Measurements from ENCODE around the gene PUM2. TPM values are rescaled to one million over a fixed set of nuclear protein-coding genes. Genes with fewer than 3 reads are reported as not detected.
"Not testable (repeated sequence)": the region's sequence is repeated elsewhere in the genome, so short reads cannot be mapped to it uniquely, and the experiment has no call there.

PUM2 gene
- total RNA-seq, 1 experiment from 2014 or later = 117 TPM

- TF ChIP-seq CTCF (IDR thresholded peaks at IDR 0.05; ENCODE audit: insufficient read depth in 1 of 2, low read depth in 1 of 2, low read length in 1 of 2, severe bottlenecking in 1 of 2, unreplicated experiment in 1 of 2) = no peak
- Histone ChIP-seq H3K9me3 (no peaks in the 10 kb centered on the region), H3K36me3 (ENCODE audit: control insufficient read depth, insufficient read depth, low read length) (peaks cover 2% of the 10 kb centered on the region), H3K27me3 (replicated peaks; ENCODE audit: control insufficient read depth, insufficient read depth, low read length) (no peaks in the 10 kb centered on the region), H3K4me3 (ENCODE audit: low read depth, low read length) (no peak overlapping the region), H3K4me1 (no peaks in the 10 kb centered on the region)
- Mint-ChIP-seq H3K36me3 (ENCODE audit: insufficient read depth, unreplicated experiment) (peaks cover 77% of the 10 kb centered on the region), H3K4me1 (ENCODE audit: low read depth, unreplicated experiment) (no peaks in the 10 kb centered on the region), H3K27ac (ENCODE audit: unreplicated experiment) (no peak overlapping the region), H3K27me3 (ENCODE audit: insufficient read depth, unreplicated experiment) (no peaks in the 10 kb centered on the region), H3K9me3 (ENCODE audit: unreplicated experiment) (no peaks in the 10 kb centered on the region), H3K4me3 (ENCODE audit: unreplicated experiment) (no peak overlapping the region)
- no TSS peak for BruUV-seq (replicated peaks)
- intact Hi-C loops (cut with micrococcal nuclease; ENCODE audit: unreplicated experiment) = no loop called here
- ChIA-PET POLR2A (no interaction called here), CTCF (no interaction called here)
- no peak for DNase-seq
Measured at GRCh38 chr2:20249170-20249569, 101.5 kb downstream of the PUM2 start.

GRCh38 chr2:20247084-20247483 lies 103.6 kb downstream of the PUM2 start:
- CTCF ChIA-PET = interaction anchor here (0.6 kb wide), 1 partner anchor 21 kb away, joined by 3 read pairs; no protein-coding TSS in a partner anchor

GRCh38 chr2:20243637-20244036 lies 107.0 kb downstream of the PUM2 start:
- H3K4me1 ChIP-seq; H3K27me3 ChIP-seq (replicated peaks; ENCODE audit: control insufficient read depth, insufficient read depth, low read length); BruUV-seq (replicated peaks); H3K9me3 Mint-ChIP-seq (ENCODE audit: unreplicated experiment); H3K4me3 ChIP-seq (ENCODE audit: low read depth, low read length); CTCF ChIA-PET; H3K9me3 ChIP-seq; H3K4me3 Mint-ChIP-seq (ENCODE audit: unreplicated experiment); H3K4me1 Mint-ChIP-seq (ENCODE audit: low read depth, unreplicated experiment); POLR2A ChIA-PET; H3K27me3 Mint-ChIP-seq (ENCODE audit: insufficient read depth, unreplicated experiment); H3K36me3 ChIP-seq (ENCODE audit: control insufficient read depth, insufficient read depth, low read length); intact Hi-C loops (cut with micrococcal nuclease; ENCODE audit: unreplicated experiment); DNase-seq: not testable (repeated sequence)
- Mint-ChIP-seq H3K27ac (ENCODE audit: unreplicated experiment) (peak overlapping the region; percentile 71), H3K36me3 (ENCODE audit: insufficient read depth, unreplicated experiment) (peaks cover 67% of the 10 kb centered on the region)

More at GRCh38 chr2:20247084-20247483, 103.6 kb downstream of the PUM2 start:
- peaks cover 76% of the 10 kb centered on the region for H3K36me3 Mint-ChIP-seq (ENCODE audit: insufficient read depth, unreplicated experiment)
- no TSS peak for BruUV-seq (replicated peaks)
- H3K9me3 Mint-ChIP-seq (ENCODE audit: unreplicated experiment) = no peaks in the 10 kb centered on the region
- no peak overlapping the region for H3K4me3 Mint-ChIP-seq (ENCODE audit: unreplicated experiment)
- Histone ChIP-seq H3K27me3 (replicated peaks; ENCODE audit: control insufficient read depth, insufficient read depth, low read length) (no peaks in the 10 kb centered on the region), H3K4me1 (no peaks in the 10 kb centered on the region), H3K36me3 (ENCODE audit: control insufficient read depth, insufficient read depth, low read length) (no peaks in the 10 kb centered on the region; the same call in 1 of the 2 replicates), H3K9me3 (no peaks in the 10 kb centered on the region), H3K4me3 (ENCODE audit: low read depth, low read length) (no peak overlapping the region)
- H3K27ac Mint-ChIP-seq (ENCODE audit: unreplicated experiment) = no peak overlapping the region
- H3K27me3 Mint-ChIP-seq (ENCODE audit: insufficient read depth, unreplicated experiment) = no peaks in the 10 kb centered on the region
- peaks cover 8% of the 10 kb centered on the region for H3K4me1 Mint-ChIP-seq (ENCODE audit: low read depth, unreplicated experiment)
- POLR2A ChIA-PET = interaction anchor here (0.6 kb wide), 1 partner anchor 92 kb away, joined by 3 read pairs; no protein-coding TSS in a partner anchor
- TF ChIP-seq CTCF (IDR thresholded peaks at IDR 0.05; ENCODE audit: insufficient read depth in 1 of 2, low read depth in 1 of 2, low read length in 1 of 2, severe bottlenecking in 1 of 2, unreplicated experiment in 1 of 2) = no peak
- intact Hi-C loops (cut with micrococcal nuclease; ENCODE audit: unreplicated experiment) = no loop called here
- no peak for DNase-seq

Measured in Caco-2 (cell line).